IPS DF 4.7 (cell line): ENCODE measurements around the gene PKNOX1.
"Not testable (repeated sequence)": the region's sequence is repeated elsewhere in the genome, so short reads cannot be mapped to it uniquely, and the experiment has no call there.

ENCODE experiments used
- DNase-seq: peaks from one replicate; pipeline ENCODE4 v3.0.0-alpha.2; 2013; ENCODE audit warnings: low spot score; ENCODE audit errors: extremely low read depth

The PKNOX1 gene

GRCh38 chr21:42983869-42984268 lies 9.5 kb downstream of the PKNOX1 start:
- no peak for DNase-seq

- DNase-seq = no peak
Observed at GRCh38 chr21:42986125-42986783, 11.9 kb downstream of the PKNOX1 start.

GRCh38 chr21:42988236-42988965 lies 14.0 kb downstream of the PKNOX1 start:
- DNase-seq = no peak

- not testable (repeated sequence) for DNase-seq
Observed at GRCh38 chr21:42989370-42989769, 15.0 kb downstream of the PKNOX1 start.

GRCh38 chr21:42989816-42990650 lies 15.7 kb downstream of the PKNOX1 start:
- no peak for DNase-seq

- DNase-seq = no peak
Observed at GRCh38 chr21:42991992-42992740, 17.8 kb downstream of the PKNOX1 start.

GRCh38 chr21:42993051-42993712 lies 18.8 kb downstream of the PKNOX1 start:
- no peak for DNase-seq

GRCh38 chr21:42997053-42997452 lies 22.7 kb downstream of the PKNOX1 start:
- no peak for DNase-seq

- not testable (repeated sequence) for DNase-seq
Observed at GRCh38 chr21:42997983-42998382, 23.6 kb downstream of the PKNOX1 start.

- DNase-seq = not testable (repeated sequence)
Observed at GRCh38 chr21:42999152-42999551, 24.8 kb downstream of the PKNOX1 start.

GRCh38 chr21:43000041-43000440 lies 25.7 kb downstream of the PKNOX1 start:
- not testable (repeated sequence) for DNase-seq

GRCh38 chr21:43001316-43001715 lies 27.0 kb downstream of the PKNOX1 start:
- no peak for DNase-seq

GRCh38 chr21:43004926-43005325 lies 30.6 kb downstream of the PKNOX1 start:
- no peak for DNase-seq

- no peak for DNase-seq
Observed at GRCh38 chr21:43005635-43006034, 31.3 kb downstream of the PKNOX1 start.

GRCh38 chr21:43006051-43006873 lies 31.9 kb downstream of the PKNOX1 start:
- DNase-seq = not testable (repeated sequence)

- no peak for DNase-seq
Observed at GRCh38 chr21:43006874-43007208, 32.5 kb downstream of the PKNOX1 start.

GRCh38 chr21:43012596-43012995 lies 38.2 kb downstream of the PKNOX1 start:
- no peak for DNase-seq

- no peak for DNase-seq
Observed at GRCh38 chr21:43015906-43016540, 41.7 kb downstream of the PKNOX1 start.

GRCh38 chr21:43016728-43017127 lies 42.4 kb downstream of the PKNOX1 start:
- DNase-seq = no peak

- no peak for DNase-seq
Observed at GRCh38 chr21:43018519-43018918, 44.2 kb downstream of the PKNOX1 start.
